IMR-90 (cell line): ENCODE data around the gene SLC26A2. TPM values are rescaled to one million over a fixed set of nuclear protein-coding genes. Genes with fewer than 3 reads are reported as not detected.

Source experiments
- ATAC-seq: fragments of 200-7000 bp; cut with Tn5 transposase; 2 replicates; pipeline ENCODE4 v1.9.1; 2020; ENCODE audit warnings: low read depth, mild to moderate bottlenecking, moderate library complexity
- BruUV-seq: library from RNA; stranded (reverse); fragments of 400-500 nt; replicated peaks from 2 replicates; lab custom pipeline; 2021; lab: Mats Ljungman, UMichigan
- CTCF ChIA-PET: fragments of 300-600 bp; formaldehyde crosslinking; extraction: SDS; loops from one replicate; lab custom pipeline; 2021; ENCODE audit warnings: antibody characterized with exemption; lab: Yijun Ruan, JAX
- POLR2A ChIA-PET: fragments of 300-600 bp; sonication (Branson Sonifier 250); formaldehyde crosslinking; loops from one replicate; lab custom pipeline; 2022; ENCODE audit warnings: antibody characterized with exemption; ENCODE audit not compliant: unreplicated experiment; lab: Charles Lee
- DNase-seq: peaks from one replicate; pipeline ENCODE4 v3.0.0; 2013
- H2AFZ ChIP-seq: replicated peaks from 2 replicates; pipeline ENCODE3; 2013; ENCODE audit warnings: low read length, mild to moderate bottlenecking; ENCODE audit not compliant: poor library complexity
- H2AK5ac ChIP-seq: 2 replicates; pipeline ENCODE4 v1.6.1; 2013; ENCODE audit warnings: low read depth, low read length, inconsistent platforms
- H2AK9ac ChIP-seq: replicated peaks from 2 replicates; pipeline ENCODE3; 2013; ENCODE audit warnings: mild to moderate bottlenecking, low read depth, low read length, moderate library complexity; ENCODE audit not compliant: poor library complexity
- H2BK120ac ChIP-seq: 2 replicates; pipeline ENCODE4 v1.6.1; 2013; ENCODE audit warnings: low read depth, low read length, inconsistent platforms
- H2BK15ac ChIP-seq: 3 replicates; pipeline ENCODE4 v1.6.1; 2013; ENCODE audit warnings: low read depth, low read length, inconsistent platforms
- H2BK20ac ChIP-seq: 2 replicates; pipeline ENCODE4 v1.6.1; 2013; ENCODE audit warnings: low read depth, mild to moderate bottlenecking, inconsistent platforms, low read length, moderate library complexity
- H2BK5ac ChIP-seq: 2 replicates; pipeline ENCODE4 v1.6.1; 2013; ENCODE audit warnings: mild to moderate bottlenecking, low read depth, low read length, inconsistent platforms; ENCODE audit not compliant: poor library complexity, severe bottlenecking
- H3K14ac ChIP-seq: replicated peaks from 2 replicates; pipeline ENCODE4 v1.6.1; 2013; ENCODE audit warnings: low read depth, low read length, inconsistent platforms
- H3K18ac ChIP-seq: 2 replicates; pipeline ENCODE4 v1.6.1; 2013; ENCODE audit warnings: low read depth, low read length, control low read depth
- H3K23ac ChIP-seq: 2 replicates; pipeline ENCODE4 v1.6.1; 2013; ENCODE audit warnings: low read depth, low read length, inconsistent platforms
- H3K27ac ChIP-seq: 2 replicates; pipeline ENCODE4 v1.5.1; 2013; ENCODE audit warnings: mild to moderate bottlenecking, control low read depth, low read length; ENCODE audit not compliant: insufficient read depth
- H3K27me3 ChIP-seq: 2 replicates; pipeline ENCODE4 v1.6.1; 2013; ENCODE audit warnings: low read length; ENCODE audit not compliant: control insufficient read depth, insufficient read depth
- H3K36me3 ChIP-seq: 2 replicates; pipeline ENCODE4 v1.6.1; 2013; ENCODE audit warnings: low read length, mixed read lengths; ENCODE audit not compliant: control insufficient read depth, insufficient read depth
- H3K4ac ChIP-seq: 2 replicates; pipeline ENCODE4 v1.6.1; 2013; ENCODE audit warnings: low read depth, low read length, inconsistent platforms
- H3K4me1 ChIP-seq: 2 replicates; pipeline ENCODE4 v1.6.1; 2013; ENCODE audit warnings: low read length, mixed read lengths; ENCODE audit not compliant: control insufficient read depth, insufficient read depth
- H3K4me2 ChIP-seq: 2 replicates; pipeline ENCODE4 v1.6.1; 2013; ENCODE audit warnings: low read depth, mild to moderate bottlenecking, control low read depth, low read length, moderate library complexity
- H3K4me3 ChIP-seq: 2 replicates; pipeline ENCODE4 v1.5.1; 2013; ENCODE audit warnings: low read depth, mild to moderate bottlenecking, control low read depth, low read length, moderate library complexity; ENCODE audit not compliant: insufficient read depth
- H3K56ac ChIP-seq: 2 replicates; pipeline ENCODE4 v1.6.1; 2013; ENCODE audit warnings: low read length, inconsistent platforms; ENCODE audit not compliant: insufficient read depth; ENCODE audit errors: extremely low read depth
- H3K79me1 ChIP-seq, 2 experiments: 2 replicates each; pipeline ENCODE4 v1.6.1; 2013; ENCODE audit warnings: low read length in 2 of 2, inconsistent platforms in 1 of 2, low read depth in 1 of 2
- H3K9ac ChIP-seq: 2 replicates; pipeline ENCODE4 v1.6.1; 2013; ENCODE audit warnings: low read depth, low read length, control low read depth
- H3K9me1 ChIP-seq: 2 replicates; pipeline ENCODE4 v1.6.1; 2013; ENCODE audit warnings: low read length, inconsistent platforms; ENCODE audit not compliant: insufficient read depth
- H3K9me3 ChIP-seq: 2 replicates; pipeline ENCODE4 v1.6.1; 2013; ENCODE audit warnings: low read length; ENCODE audit not compliant: control insufficient read depth, insufficient read depth
- H4K20me1 ChIP-seq: 2 replicates; pipeline ENCODE4 v1.6.1; 2013; ENCODE audit warnings: low read length, inconsistent platforms; ENCODE audit not compliant: insufficient read depth
- H4K5ac ChIP-seq: 2 replicates; pipeline ENCODE4 v1.6.1; 2013; ENCODE audit warnings: mild to moderate bottlenecking, low read depth, low read length, control low read depth
- H4K8ac ChIP-seq, 2 experiments: 2 replicates each; pipeline ENCODE4 v1.6.1; 2013; ENCODE audit warnings: low read depth in 2 of 2, low read length in 2 of 2, control low read depth in 1 of 2, inconsistent platforms in 1 of 2
- H4K91ac ChIP-seq: 2 replicates; pipeline ENCODE4 v1.6.1; 2013; ENCODE audit warnings: low read depth, low read length, inconsistent platforms; ENCODE audit not compliant: insufficient read depth
- CEBPB ChIP-seq: IDR thresholded peaks from 2 replicates; pipeline ENCODE4 v1.6.1; 2012; ENCODE audit warnings: low read depth, low read length, improper control_type of control experiment
- CTCF ChIP-seq: conservative IDR thresholded peaks from 2 replicates; pipeline ENCODE4 v1.5.1; 2012; ENCODE audit warnings: mild to moderate bottlenecking, low read depth, low read length, improper control_type of control experiment
- ELK1 ChIP-seq: fragments of 150-350 bp; IDR thresholded peaks from 2 replicates; pipeline ENCODE4 v1.6.1; 2016; ENCODE audit warnings: low read depth, mild to moderate bottlenecking, low read length, moderate library complexity, borderline replicate concordance
- FOS ChIP-seq: fragments of 150-350 bp; IDR thresholded peaks from 2 replicates; pipeline ENCODE4 v1.6.1; 2016; ENCODE audit warnings: low read depth, low read length
- MAZ ChIP-seq: IDR thresholded peaks from 2 replicates; pipeline ENCODE4 v1.6.1; 2012; ENCODE audit warnings: low read depth, mild to moderate bottlenecking, low read length, improper control_type of control experiment, moderate library complexity, borderline replicate concordance
- NFE2L2 ChIP-seq: fragments of 150-350 bp; IDR thresholded peaks from 2 replicates; pipeline ENCODE4 v1.6.1; 2016; ENCODE audit warnings: low read depth, mild to moderate bottlenecking, low read length
- POLR2A ChIP-seq: IDR thresholded peaks from 2 replicates; pipeline ENCODE4 v1.6.1; 2012; ENCODE audit warnings: mild to moderate bottlenecking, low read depth, low read length
- RCOR1 ChIP-seq: IDR thresholded peaks from 2 replicates; pipeline ENCODE4 v1.6.1; 2012; ENCODE audit warnings: mild to moderate bottlenecking, low read length, improper control_type of control experiment; ENCODE audit not compliant: insufficient replicate concordance
- USF2 ChIP-seq: fragments of 150-350 bp; IDR thresholded peaks from 2 replicates; pipeline ENCODE4 v1.6.1; 2017; ENCODE audit warnings: mild to moderate bottlenecking, antibody characterized with exemption, low read length, low read depth
- WGBS, 2 experiments: methylation state at CpG; one replicate each; pipeline versions ENCODE4 v1.1.5 to v1.1.7; 2013; ENCODE audit warnings: missing lambda C conversion rate in 2 of 2; ENCODE audit not compliant: insufficient read length in 1 of 2; ENCODE audit errors: extremely low coverage in 2 of 2; 5-methylcytosine and 5-hydroxymethylcytosine counted together
- dilution Hi-C: fragments of 300-500 bp; cut with HindIII; formaldehyde crosslinking; loops from one replicate; pipeline ENCODE4 v1.14.3; 2018; ENCODE audit warnings: low sequenced_read_pairs; ENCODE audit not compliant: unreplicated experiment
- in situ Hi-C: fragments of 300-500 bp; cut with MboI; formaldehyde crosslinking; loops from 3 replicates; pipeline ENCODE4 v1.14.3; 2019; ENCODE audit warnings: low sequenced_read_pairs, inconsistent platforms, mixed read lengths
- intact Hi-C: fragments of 100-400 bp; cut with micrococcal nuclease; formaldehyde crosslinking; loops from 2 replicates; pipeline ENCODE4 v1.10.0; 2022
- polyA plus RNA-seq, 3 experiments: library from polyadenylated mRNA; depleted of rRNA; stranded (reverse); fragments of >200 nt; gene quantifications; 2 replicates each; pipeline ENCODE4 v1.2.3, GENCODE V29; 2012; ENCODE audit warnings: low replicate concordance in 1 of 3
- total RNA-seq: library from RNA; depleted of rRNA; stranded (reverse); fragments of >200 nt; gene quantifications from 2 replicates; pipeline ENCODE4 v1.2.3, GENCODE V29; 2012

Gene SLC26A2
- total and polyA plus RNA-seq, 2 of the 4 experiments (the other 2 are of a cell fraction) = 2.2 to 9.9 TPM

GRCh38 chr5:149999359-149999758 is 38.8 kb downstream of the SLC26A2 start:
- Histone ChIP-seq H2AK9ac (peak overlapping the region; percentile 49), H4K5ac (no peak overlapping the region), H3K4me3 (peak overlapping the region; percentile 62; the same call in 1 of the 2 replicates), H3K56ac (no peak overlapping the region), H3K23ac (no peak overlapping the region), H3K18ac (no peak overlapping the region), H2BK20ac (no peak overlapping the region), H3K4ac (peak overlapping the region; percentile 9; the same call in 1 of the 2 replicates), H3K9ac (peak overlapping the region; percentile 93; the same call in 1 of the 2 replicates), H2AK5ac (peak overlapping the region; percentile 38; the same call in 1 of the 2 replicates), H4K91ac (no peak overlapping the region), H4K8ac (peak overlapping the region; percentile 96 to 99; a peak in 2 of 4 replicates), H3K4me1 (peaks cover 2% of the 10 kb centered on the region), H4K20me1 (peaks cover 28% of the 10 kb centered on the region; the same call in 1 of the 2 replicates), H3K79me1 (peaks cover 11 to 56% of the 10 kb centered on the region in 2 experiments), H3K27me3 (no peaks in the 10 kb centered on the region), H3K27ac (no peak overlapping the region), H2BK5ac (no peak overlapping the region), H3K14ac (peak overlapping the region; percentile 94; the same call in 1 of the 2 replicates), H3K4me2 (peak overlapping the region; percentile 85), H3K36me3 (peaks cover 9% of the 10 kb centered on the region), H3K9me3 (no peaks in the 10 kb centered on the region), H3K9me1 (peaks cover 16% of the 10 kb centered on the region), H2BK15ac (no peak overlapping the region), H2AFZ (no peak overlapping the region), H2BK120ac (no peak overlapping the region)
- no TSS peak for BruUV-seq
- in situ Hi-C loops (no loop called here), intact Hi-C loops (no loop called here), dilution Hi-C loops (no loop called here)
- no peak for ATAC-seq
- WGBS, 2 experiments = no CpG with 5 or more reads among the region's 3 CpGs
- TF ChIP-seq POLR2A (no peak), RCOR1 (no peak), MAZ (no peak), NFE2L2 (no peak), FOS (no peak), ELK1 (no peak), CEBPB (no peak), USF2 (no peak), CTCF (no peak)
- POLR2A ChIA-PET = no interaction called here
- no peak for DNase-seq
- CTCF ChIA-PET = interaction anchor here (1.4 to 3.2 kb wide), 2 partner anchors 9 to 165 kb away, joined by 4 to 10 read pairs; no protein-coding TSS in a partner anchor
